Adipocyte (in vitro differentiated cells): Measurements from ENCODE around the gene SMC1B.
"Not testable (repeated sequence)": the region's sequence is repeated elsewhere in the genome, so short reads cannot be mapped to it uniquely, and the experiment has no call there.

Source experiments
- DNase-seq: peaks from one replicate; pipeline ENCODE4 v3.0.0-alpha.2; 2015; ENCODE audit warnings: low read depth
- H3K27me3 ChIP-seq: replicated peaks from 2 replicates; pipeline ENCODE4 v1.7.0; 2013; ENCODE audit warnings: mild to moderate bottlenecking, low read length, moderate library complexity; ENCODE audit not compliant: control insufficient read depth, insufficient read depth
- H3K36me3 ChIP-seq: 2 replicates; pipeline ENCODE4 v1.7.0; 2013; ENCODE audit warnings: low read length, mild to moderate bottlenecking, moderate library complexity; ENCODE audit not compliant: control insufficient read depth, insufficient read depth, severe bottlenecking
- H3K4me1 ChIP-seq: 2 replicates; pipeline ENCODE4 v1.7.0; 2013; ENCODE audit warnings: mild to moderate bottlenecking, low read length, moderate library complexity; ENCODE audit not compliant: control insufficient read depth, insufficient read depth
- H3K4me3 ChIP-seq: 2 replicates; pipeline ENCODE4 v1.7.0; 2013; ENCODE audit warnings: mild to moderate bottlenecking, low read length, moderate library complexity
- H3K9ac ChIP-seq: 2 replicates; pipeline ENCODE4 v1.7.0; 2013; ENCODE audit warnings: mild to moderate bottlenecking, low read length, moderate library complexity
- H3K9me3 ChIP-seq: 2 replicates; pipeline ENCODE4 v1.7.0; 2013; ENCODE audit warnings: mild to moderate bottlenecking, low read length, moderate library complexity; ENCODE audit not compliant: control insufficient read depth

The SMC1B gene

GRCh38 chr22:45295004-45295403, 118.4 kb downstream of the SMC1B start:
- not testable (repeated sequence) for H3K36me3 ChIP-seq, H3K9ac ChIP-seq, H3K9me3 ChIP-seq, DNase-seq, H3K4me1 ChIP-seq, H3K4me3 ChIP-seq
- H3K27me3 ChIP-seq: peaks cover 44% of the 10 kb centered on the region
